ENCODE data around the gene CEP85. TPM values are rescaled to one million over a fixed set of nuclear protein-coding genes. Genes with fewer than 3 reads are reported as not detected.

The CEP85 gene
- total and polyA plus RNA-seq, 10 of the 15 experiments (the other 5 are each of a cell fraction or from before 2014, with no cell fraction given) = 8.4 to 26.8 (median 21.5) TPM

DNA sequence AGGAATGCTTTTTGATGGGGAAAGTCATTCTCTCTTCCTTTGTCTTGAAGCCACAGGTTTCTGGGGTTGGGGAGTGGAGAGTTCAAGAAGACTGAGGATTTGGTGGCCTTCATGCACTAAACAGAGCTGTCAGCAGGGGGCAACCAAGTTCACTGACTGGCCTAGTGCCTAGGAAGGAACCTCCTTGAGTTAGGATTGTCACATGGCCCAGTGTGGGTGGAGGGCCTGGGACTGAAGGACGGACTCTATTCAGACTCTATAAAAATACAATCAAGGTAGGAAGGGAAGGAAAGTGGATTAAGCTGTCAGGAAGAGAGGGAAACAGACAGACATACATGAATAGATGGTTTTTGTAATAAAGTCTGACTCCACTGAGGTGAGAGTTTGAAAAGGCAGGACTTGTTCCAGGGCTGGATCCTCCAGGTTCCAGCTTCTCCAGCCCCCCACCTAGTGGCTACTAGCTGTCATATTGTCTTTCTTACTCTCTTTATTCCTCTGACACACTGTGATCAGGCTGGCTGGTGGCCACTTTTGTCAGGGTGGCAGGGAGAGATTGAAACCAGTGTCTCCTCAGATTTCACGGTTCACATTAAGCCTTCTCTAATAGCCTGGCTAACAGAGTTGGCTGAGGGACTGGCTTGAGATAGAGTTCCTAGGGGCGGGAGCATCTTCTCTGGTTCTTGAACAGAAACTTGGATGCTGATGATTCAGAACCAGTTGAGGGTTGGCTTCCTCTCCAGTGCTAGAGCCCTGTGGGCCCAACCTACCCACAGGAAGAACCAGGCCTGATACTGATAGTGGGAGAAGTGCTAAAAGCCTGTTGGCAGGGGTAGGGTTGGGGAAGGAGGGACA is 41.8 kb downstream of the CEP85 start (continued):
- TF ChIP-seq, protein P1, sequence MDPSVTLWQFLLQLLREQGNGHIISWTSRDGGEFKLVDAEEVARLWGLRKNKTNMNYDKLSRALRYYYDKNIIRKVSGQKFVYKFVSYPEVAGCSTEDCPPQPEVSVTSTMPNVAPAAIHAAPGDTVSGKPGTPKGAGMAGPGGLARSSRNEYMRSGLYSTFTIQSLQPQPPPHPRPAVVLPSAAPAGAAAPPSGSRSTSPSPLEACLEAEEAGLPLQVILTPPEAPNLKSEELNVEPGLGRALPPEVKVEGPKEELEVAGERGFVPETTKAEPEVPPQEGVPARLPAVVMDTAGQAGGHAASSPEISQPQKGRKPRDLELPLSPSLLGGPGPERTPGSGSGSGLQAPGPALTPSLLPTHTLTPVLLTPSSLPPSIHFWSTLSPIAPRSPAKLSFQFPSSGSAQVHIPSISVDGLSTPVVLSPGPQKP (IDR thresholded peaks at IDR 0.05; ENCODE audit: low read depth, low read length) = no peak
- TF ChIP-seq CEBPB (IDR thresholded peaks at IDR 0.05; ENCODE audit: borderline replicate concordance in 1 of 2, low read depth in 2 of 2, low read length in 2 of 2) (no peak), CBX3 (IDR thresholded peaks at IDR 0.05; ENCODE audit: borderline replicate concordance, low read depth) (no peak), MYB (IDR thresholded peaks at IDR 0.05; ENCODE audit: borderline replicate concordance, low read depth, low read length) (no peak), ZSCAN29 (IDR thresholded peaks at IDR 0.05) (no peak), ATF7 (IDR thresholded peaks at IDR 0.05; ENCODE audit: low read depth) (no peak), RFX5 (IDR thresholded peaks at IDR 0.05; ENCODE audit: low read depth, low read length) (no peak), NFIC (IDR thresholded peaks at IDR 0.05; ENCODE audit: low read depth, low read length) (no peak)
- TF ChIP-seq, protein P2, sequence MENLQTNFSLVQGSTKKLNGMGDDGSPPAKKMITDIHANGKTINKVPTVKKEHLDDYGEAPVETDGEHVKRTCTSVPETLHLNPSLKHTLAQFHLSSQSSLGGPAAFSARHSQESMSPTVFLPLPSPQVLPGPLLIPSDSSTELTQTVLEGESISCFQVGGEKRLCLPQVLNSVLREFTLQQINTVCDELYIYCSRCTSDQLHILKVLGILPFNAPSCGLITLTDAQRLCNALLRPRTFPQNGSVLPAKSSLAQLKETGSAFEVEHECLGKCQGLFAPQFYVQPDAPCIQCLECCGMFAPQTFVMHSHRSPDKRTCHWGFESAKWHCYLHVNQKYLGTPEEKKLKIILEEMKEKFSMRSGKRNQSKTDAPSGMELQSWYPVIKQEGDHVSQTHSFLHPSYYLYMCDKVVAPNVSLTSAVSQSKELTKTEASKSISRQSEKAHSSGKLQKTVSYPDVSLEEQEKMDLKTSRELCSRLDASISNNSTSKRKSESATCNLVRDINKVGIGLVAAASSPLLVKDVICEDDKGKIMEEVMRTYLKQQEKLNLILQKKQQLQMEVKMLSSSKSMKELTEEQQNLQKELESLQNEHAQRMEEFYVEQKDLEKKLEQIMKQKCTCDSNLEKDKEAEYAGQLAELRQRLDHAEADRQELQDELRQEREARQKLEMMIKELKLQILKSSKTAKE (IDR thresholded peaks at IDR 0.05; ENCODE audit: low read depth, poor library complexity, severe bottlenecking) = no peak
- TF ChIP-seq, protein P3, sequence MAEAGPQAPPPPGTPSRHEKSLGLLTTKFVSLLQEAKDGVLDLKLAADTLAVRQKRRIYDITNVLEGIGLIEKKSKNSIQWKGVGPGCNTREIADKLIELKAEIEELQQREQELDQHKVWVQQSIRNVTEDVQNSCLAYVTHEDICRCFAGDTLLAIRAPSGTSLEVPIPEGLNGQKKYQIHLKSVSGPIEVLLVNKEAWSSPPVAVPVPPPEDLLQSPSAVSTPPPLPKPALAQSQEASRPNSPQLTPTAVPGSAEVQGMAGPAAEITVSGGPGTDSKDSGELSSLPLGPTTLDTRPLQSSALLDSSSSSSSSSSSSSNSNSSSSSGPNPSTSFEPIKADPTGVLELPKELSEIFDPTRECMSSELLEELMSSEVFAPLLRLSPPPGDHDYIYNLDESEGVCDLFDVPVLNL (IDR thresholded peaks at IDR 0.05; ENCODE audit: low read depth, low read length) = no peak
